Pancreas (tissue), 10 donors: ENCODE measurements around the gene ST6GAL1. TPM values are rescaled to one million over a fixed set of nuclear protein-coding genes. Genes with fewer than 3 reads are reported as not detected.

Experiments used
- ATAC-seq, 4 donors: fragments of 200-7000 bp; cut with Tn5 transposase; one replicate each; pipeline versions ENCODE4 v1.8.0 to v1.9.1; 2020; ENCODE audit warnings: mild to moderate bottlenecking in 4 of 4, moderate library complexity in 4 of 4
- DNase-seq, 6 donors: peaks; one replicate each; pipeline ENCODE4 v3.0.0-alpha.2; 2020
- FAIRE-seq: peaks from 2 replicates; lab custom pipeline; 2012; peaks lifted over from hg19 to GRCh38; lab: Jason Lieb, UNC
- H3K27ac ChIP-seq, 4 donors: fragments of 200-600 bp; sonication (generic); 1 replicate in 3 of 4; 2 replicates in 1 of 4; pipeline versions ENCODE4 v1.5.0 to v1.8.0; 2020
- H3K27me3 ChIP-seq, 4 donors: fragments of 200-600 bp; one replicate each; pipeline ENCODE4 v1.8.0; 2021
- H3K36me3 ChIP-seq, 3 donors: fragments of 200-600 bp; sonication (generic) in 1 of 3; one replicate each; pipeline versions ENCODE4 v1.5.0 to v1.8.0; 2020 to 2021
- H3K4me1 ChIP-seq, 3 donors: fragments of 200-600 bp; one replicate each; pipeline ENCODE4 v1.8.0; 2021
- H3K4me3 ChIP-seq, 4 donors: fragments of 200-600 bp; sonication (generic) in 2 of 4; one replicate each; pipeline versions ENCODE4 v1.5.0 to v1.8.0; 2020 to 2021
- H3K9me3 ChIP-seq, 4 donors: fragments of 200-600 bp; one replicate each; pipeline ENCODE4 v1.8.0; 2021
- WGBS, 2 donors: extraction: QIAGEN DNeasy Blood & Tissue Kit; methylation state at CpG; one replicate each; pipeline ENCODE4 v1.1.7; 2013; 5-methylcytosine and 5-hydroxymethylcytosine counted together
- intact Hi-C, 3 donors: fragments of 100-400 bp; cut with DNase I; formaldehyde crosslinking; loops; one replicate each; pipeline versions ENCODE4 v1.11.1 to v1.14.2; 2022
- polyA plus RNA-seq, 2 donors: library from polyadenylated mRNA; stranded (reverse); fragments of 200-250 nt; gene quantifications; one replicate each; pipeline ENCODE4 v1.2.3, GENCODE V29; 2013
- total RNA-seq, 6 donors: library from RNA; stranded (reverse); fragmentation: NEBNext Ultra II Directional in 4 of 6; extraction: Animal tissue kit (Norgen Biotek cat#: 25700) in 4 of 6; gene quantifications; one replicate each; pipeline versions ENCODE4 v1.2.1 to v1.2.4, GENCODE V29; 2021 to 2023
- TF ChIP-seq, protein P1 (sequence below), 4 donors: fragments of 200-600 bp; sonication (generic) in 3 of 4; IDR thresholded peaks; one replicate each; pipeline versions ENCODE4 v1.5.0 to v1.8.0; 2021; ENCODE audit warnings: antibody characterized with exemption in 4 of 4
- donor health status: healthy with polysubstance abuse.
- donor health status: DM: no; HTN: no; CAD: no; lungs with moderate emphysema.
- donor health status: DM: no; HTN: no; CAD: no.
- donor health status: control.
- donor health status: control.
- donor health status: Bipolar disorder and iron deficiency.
- donor health status: DM: yes; HTN: yes; CAD: no.
- donor health status: DM: no; HTN: no; CAD: no.
- donor health status: DM: no; HTN: no; CAD: no.
- donor health status: DM: yes; HTN: yes; CAD: no.

The ST6GAL1 gene
- total and polyA plus RNA-seq, 8 donors = 4.8 to 36.6 (median 8.3) TPM

DNA sequence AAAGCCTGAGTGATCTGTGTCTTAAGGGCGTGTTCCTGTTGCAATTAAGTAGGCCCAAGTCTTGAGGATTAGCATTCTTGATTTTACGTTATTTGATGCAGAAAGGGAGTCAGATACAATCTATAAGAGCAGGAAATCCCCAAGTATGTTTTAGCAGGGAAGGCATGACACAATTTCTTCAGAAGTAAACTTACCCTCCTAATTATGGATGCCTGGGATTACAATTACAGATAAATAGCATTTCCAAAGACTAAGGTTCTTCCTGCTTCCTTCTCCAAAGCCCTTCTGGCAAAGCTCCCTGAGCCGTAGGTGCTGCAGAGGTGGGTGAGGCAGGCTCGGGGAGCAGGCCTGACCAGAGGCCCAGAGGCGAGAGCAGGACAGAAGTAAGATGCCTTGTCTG, 34.9 kb upstream of the ST6GAL1 start:
- TF ChIP-seq, protein P1, sequence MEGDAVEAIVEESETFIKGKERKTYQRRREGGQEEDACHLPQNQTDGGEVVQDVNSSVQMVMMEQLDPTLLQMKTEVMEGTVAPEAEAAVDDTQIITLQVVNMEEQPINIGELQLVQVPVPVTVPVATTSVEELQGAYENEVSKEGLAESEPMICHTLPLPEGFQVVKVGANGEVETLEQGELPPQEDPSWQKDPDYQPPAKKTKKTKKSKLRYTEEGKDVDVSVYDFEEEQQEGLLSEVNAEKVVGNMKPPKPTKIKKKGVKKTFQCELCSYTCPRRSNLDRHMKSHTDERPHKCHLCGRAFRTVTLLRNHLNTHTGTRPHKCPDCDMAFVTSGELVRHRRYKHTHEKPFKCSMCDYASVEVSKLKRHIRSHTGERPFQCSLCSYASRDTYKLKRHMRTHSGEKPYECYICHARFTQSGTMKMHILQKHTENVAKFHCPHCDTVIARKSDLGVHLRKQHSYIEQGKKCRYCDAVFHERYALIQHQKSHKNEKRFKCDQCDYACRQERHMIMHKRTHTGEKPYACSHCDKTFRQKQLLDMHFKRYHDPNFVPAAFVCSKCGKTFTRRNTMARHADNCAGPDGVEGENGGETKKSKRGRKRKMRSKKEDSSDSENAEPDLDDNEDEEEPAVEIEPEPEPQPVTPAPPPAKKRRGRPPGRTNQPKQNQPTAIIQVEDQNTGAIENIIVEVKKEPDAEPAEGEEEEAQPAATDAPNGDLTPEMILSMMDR (IDR thresholded peaks at IDR 0.05) = no peak
- Histone ChIP-seq H3K27ac (no peak overlapping the region), H3K36me3 (no peaks in the 10 kb centered on the region), H3K4me3 (no peak overlapping the region), H3K9me3 (no peaks in the 10 kb centered on the region), H3K27me3 (no peaks in the 10 kb centered on the region), H3K4me1 (no peaks in the 10 kb centered on the region)
- FAIRE-seq = no peak
- WGBS, 2 donors = 81 to 84% methylated on average over 5 of the region's 5 CpGs
- DNase-seq = no peak
- ATAC-seq = no peak
- intact Hi-C loops = no loop called here

DNA sequence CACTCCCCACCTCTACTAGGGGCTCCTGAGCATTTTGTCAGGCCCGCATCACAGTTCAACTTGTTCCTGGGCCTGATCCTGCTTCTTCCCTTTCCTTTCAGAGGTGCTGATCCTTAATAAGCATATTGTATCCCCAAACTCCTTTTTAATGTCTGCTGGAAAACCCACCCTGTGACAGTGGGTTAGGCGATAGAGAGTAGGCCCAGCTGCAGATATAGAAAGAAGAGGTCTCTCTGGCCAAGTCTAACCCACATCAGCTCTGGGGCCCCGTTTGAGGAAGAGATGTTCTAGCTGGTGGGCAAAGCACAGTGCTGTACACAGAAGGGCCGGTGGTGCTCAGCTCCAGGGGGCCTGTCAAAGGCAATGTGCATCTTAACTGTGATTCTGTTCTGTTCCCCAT, 34.3 kb upstream of the ST6GAL1 start:
- FAIRE-seq (no peak), DNase-seq (no peak), ATAC-seq (no peak)
- no peak overlapping the region for H3K4me3 ChIP-seq
- no peaks in the 10 kb centered on the region for H3K9me3 ChIP-seq
- H3K36me3 ChIP-seq = no peaks in the 10 kb centered on the region
- WGBS, 2 donors = 81 to 82% methylated on average over 4 of the region's 4 CpGs
- H3K4me1 ChIP-seq = no peaks in the 10 kb centered on the region
- H3K27me3 ChIP-seq = no peaks in the 10 kb centered on the region
- TF ChIP-seq, protein P1 (IDR thresholded peaks at IDR 0.05) = no peak
- intact Hi-C loops = no loop called here
- H3K27ac ChIP-seq = no peak overlapping the region

DNA sequence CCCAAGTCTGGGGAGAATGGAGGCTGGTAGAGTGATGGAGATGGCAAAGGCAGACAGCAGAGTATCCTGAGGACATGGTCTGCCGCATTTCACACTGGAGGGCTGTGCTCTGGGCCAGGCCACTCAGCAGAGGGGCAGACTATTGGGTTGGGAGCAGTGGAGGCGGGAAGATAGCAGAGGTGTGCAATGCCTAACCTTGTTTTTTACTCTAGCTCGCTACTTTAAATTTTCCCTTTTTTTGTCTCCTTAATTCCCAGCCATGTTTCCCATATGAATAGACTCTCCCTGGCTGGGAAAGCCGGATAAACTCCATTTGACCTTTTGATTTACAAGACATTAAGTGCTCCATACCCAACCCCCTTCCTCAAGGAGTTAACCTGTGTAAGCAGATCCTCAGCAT, 33.5 kb upstream of the ST6GAL1 start:
- H3K27me3 ChIP-seq = no peaks in the 10 kb centered on the region
- FAIRE-seq = no peak
- no peak overlapping the region for H3K4me3 ChIP-seq
- H3K36me3 ChIP-seq = no peaks in the 10 kb centered on the region
- no peaks in the 10 kb centered on the region for H3K9me3 ChIP-seq
- TF ChIP-seq, protein P1 (IDR thresholded peaks at IDR 0.05) = no peak
- no peak for ATAC-seq
- intact Hi-C loops = no loop called here
- no peaks in the 10 kb centered on the region for H3K4me1 ChIP-seq
- no peak overlapping the region for H3K27ac ChIP-seq
- WGBS, 2 donors = 70 to 72% methylated on average over 4 of the region's 4 CpGs
- DNase-seq = no peak

DNA sequence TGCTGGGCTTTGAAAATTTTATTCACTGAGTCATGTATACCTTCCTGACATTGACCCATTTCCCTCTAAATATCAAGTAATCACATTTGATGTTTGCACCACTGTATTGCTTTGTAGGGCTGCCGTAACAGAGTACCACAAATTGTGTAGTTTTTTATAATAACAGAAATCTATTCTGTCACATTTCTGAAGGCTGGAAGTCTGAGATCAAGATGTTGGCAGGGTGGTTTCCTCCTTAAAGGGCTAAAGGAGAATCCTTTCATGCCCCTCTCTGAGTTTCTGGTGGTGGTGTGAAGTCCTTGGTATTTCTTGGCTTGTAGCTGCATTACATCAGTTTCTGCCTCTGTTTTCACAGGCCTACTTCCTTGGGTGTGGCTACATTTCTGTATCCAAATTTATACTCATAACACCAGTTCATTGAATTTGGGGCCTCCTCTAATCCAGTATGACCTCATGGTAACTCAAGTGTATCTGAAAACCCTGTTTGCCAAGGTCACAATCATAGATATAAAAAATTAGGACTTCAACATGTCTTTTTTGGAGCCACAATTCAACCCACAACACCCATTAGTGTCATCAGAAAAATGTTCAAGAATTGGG, 29.1 kb upstream of the ST6GAL1 start:
- intact Hi-C loops = no loop called here
- H3K36me3 ChIP-seq = no peaks in the 10 kb centered on the region
- H3K27ac ChIP-seq = no peak overlapping the region
- H3K4me3 ChIP-seq = no peak overlapping the region
- no peaks in the 10 kb centered on the region for H3K9me3 ChIP-seq
- no peak for DNase-seq
- WGBS, 2 donors = 81 to 84% methylated on average over 1 of the region's 1 CpG
- ATAC-seq = no peak
- H3K4me1 ChIP-seq = no peaks in the 10 kb centered on the region
- TF ChIP-seq, protein P1 (IDR thresholded peaks at IDR 0.05) = no peak
- no peak for FAIRE-seq
- H3K27me3 ChIP-seq = no peaks in the 10 kb centered on the region

DNA sequence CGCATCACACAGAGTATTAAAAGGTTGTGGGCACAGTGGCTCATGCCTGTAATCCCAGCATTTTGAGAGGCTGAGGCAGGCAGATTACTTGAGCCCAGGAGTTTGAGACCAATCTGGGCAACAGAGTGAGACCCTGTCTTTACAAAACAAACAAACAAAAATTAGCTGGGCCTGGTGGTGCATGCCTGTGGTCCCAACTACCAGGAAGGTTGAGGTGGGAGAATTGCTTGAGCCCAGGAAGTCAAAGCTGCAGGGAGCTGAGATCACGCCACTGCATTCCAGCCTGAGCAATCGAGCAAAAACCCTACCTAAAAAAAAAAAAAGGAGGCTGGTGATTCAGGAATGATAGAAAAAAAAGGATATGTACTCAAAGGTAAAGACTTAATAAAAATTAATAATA, 28.2 kb upstream of the ST6GAL1 start:
- FAIRE-seq = no peak
- intact Hi-C loops = no loop called here
- Histone ChIP-seq H3K27me3 (no peaks in the 10 kb centered on the region), H3K4me1 (no peaks in the 10 kb centered on the region), H3K27ac (no peak overlapping the region), H3K9me3 (no peaks in the 10 kb centered on the region), H3K36me3 (no peaks in the 10 kb centered on the region), H3K4me3 (no peak overlapping the region)
- TF ChIP-seq, protein P1 (IDR thresholded peaks at IDR 0.05) = no peak
- no peak for ATAC-seq
- WGBS, 2 donors = 69 to 83% methylated on average over 3 of the region's 3 CpGs
- DNase-seq = no peak
